Right ventricle myocardium superior (tissue), 1 donor: ENCODE data around the gene CEP85. TPM values are rescaled to one million over a fixed set of nuclear protein-coding genes. Genes with fewer than 3 reads are reported as not detected.
"Not testable (repeated sequence)": the region's sequence is repeated elsewhere in the genome, so short reads cannot be mapped to it uniquely, and the experiment has no call there.

Experiments
- ATAC-seq: fragments of 200-7000 bp; cut with Tn5 transposase; one replicate; pipeline ENCODE4 v1.9.1; 2020; ENCODE audit warnings: mild to moderate bottlenecking; ENCODE audit not compliant: poor library complexity
- DNase-seq: peaks from one replicate; pipeline ENCODE4 v3.0.0-alpha.2; 2020
- intact Hi-C: fragments of 100-400 bp; cut with DNase I; formaldehyde crosslinking; loops from one replicate; pipeline ENCODE4 v1.11.2; 2022
- total RNA-seq: library from RNA; stranded (reverse); fragmentation: NEBNext Ultra II Directional; extraction: Animal tissue kit (Norgen Biotek cat#: 25700); gene quantifications from one replicate; pipeline ENCODE4 v1.2.1, GENCODE V29; 2021
- donor health status: DM: no; HTN: yes; CAD: no; lungs with severe emphysema.

The CEP85 gene
- total RNA-seq, 1 donor from 2014 or later = 82.5 TPM

- no peak for ATAC-seq
- no peak for DNase-seq
- intact Hi-C loops = no loop called here
These were observed 63.2 kb downstream of the CEP85 start for GRCh38 chr1:26297057-26297790.

DNA sequence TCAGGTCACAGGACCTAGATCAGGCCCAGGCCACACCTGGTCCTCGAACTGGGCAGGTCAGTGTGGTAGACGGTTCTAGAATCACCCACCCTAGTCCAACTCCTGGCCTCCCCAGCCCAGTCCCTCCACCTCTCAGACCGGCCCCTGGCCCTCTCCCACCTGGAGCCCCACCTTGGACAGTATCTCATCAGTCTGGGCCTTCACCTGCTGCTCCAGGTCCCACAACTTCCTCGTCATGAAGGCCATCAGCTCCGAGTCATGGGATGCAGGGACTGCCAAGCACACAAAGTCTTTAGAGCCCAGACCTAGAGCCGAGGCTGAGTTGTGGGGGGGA lies 63.8 kb downstream of the CEP85 start:
- intact Hi-C loops = no loop called here
- no peak for ATAC-seq
- no peak for DNase-seq

DNA sequence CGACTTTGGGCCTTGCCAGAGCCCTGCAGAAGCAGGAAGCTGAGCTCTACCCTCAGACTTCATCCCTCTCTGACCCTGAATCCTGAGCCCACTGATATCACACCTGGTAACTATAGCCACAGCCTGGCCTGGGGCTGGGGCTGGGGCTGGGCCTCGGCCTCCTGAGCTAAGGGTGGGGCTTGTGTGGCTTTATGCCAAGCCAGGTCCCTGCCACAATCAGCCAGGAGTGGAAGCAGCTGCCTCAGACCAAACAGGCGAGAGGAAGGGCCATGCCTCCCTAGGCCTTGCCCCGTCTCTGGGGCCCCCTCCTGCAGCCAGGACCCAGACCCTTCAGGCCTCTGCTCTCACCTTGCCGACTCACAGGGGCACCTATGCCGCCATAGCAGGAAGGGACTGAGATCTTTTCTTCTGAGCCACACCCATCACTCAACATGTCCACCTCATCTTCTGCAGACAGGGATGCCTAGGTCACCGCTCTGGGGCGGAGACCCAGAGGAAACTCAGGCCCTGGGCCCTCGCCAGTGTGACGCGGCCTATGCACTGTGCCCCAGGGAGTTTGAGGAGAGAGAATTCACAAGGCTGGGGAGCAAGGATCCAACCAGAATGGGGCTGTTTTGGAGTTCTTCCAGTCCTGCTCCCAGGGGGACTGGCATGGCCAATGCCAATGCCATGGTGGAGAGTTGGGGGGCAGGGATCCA lies 66.7 kb downstream of the CEP85 start:
- intact Hi-C loops = no loop called here
- no peak for ATAC-seq
- no peak for DNase-seq

DNA sequence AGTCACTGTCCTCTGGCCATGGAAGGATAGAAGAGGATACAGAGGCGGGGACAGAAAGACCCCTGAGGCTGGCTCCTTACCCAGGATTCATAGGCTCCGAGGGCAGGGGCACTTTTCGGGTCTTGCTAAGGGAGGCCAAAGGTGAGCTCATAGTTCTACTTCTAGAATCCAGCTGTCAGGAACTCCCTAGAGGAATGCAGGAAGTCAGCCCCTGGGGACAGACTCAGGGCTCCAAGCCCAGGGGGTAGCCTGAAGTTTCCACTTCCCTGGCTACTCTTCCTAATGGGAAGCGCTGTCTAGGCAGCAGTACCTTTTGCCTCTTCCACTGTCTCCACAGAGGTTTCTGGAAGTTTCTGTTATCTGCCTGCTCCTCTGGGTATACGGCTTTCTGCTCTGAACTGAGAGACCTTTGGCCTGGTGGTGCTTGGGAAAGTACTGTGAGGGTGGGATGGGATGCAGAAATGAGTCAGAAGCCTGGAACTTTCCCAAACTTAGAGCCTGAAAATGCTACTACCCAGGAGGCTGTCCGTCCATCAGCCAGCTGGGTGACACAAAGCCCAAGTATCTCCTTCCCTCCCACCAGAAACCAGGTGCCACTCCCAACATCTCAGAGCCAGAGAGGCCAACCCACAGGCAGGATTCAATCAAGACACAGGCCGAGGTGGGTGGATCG lies 68.9 kb downstream of the CEP85 start:
- peak; percentile 33 for ATAC-seq
- intact Hi-C loops = no loop called here
- no peak for DNase-seq

DNA sequence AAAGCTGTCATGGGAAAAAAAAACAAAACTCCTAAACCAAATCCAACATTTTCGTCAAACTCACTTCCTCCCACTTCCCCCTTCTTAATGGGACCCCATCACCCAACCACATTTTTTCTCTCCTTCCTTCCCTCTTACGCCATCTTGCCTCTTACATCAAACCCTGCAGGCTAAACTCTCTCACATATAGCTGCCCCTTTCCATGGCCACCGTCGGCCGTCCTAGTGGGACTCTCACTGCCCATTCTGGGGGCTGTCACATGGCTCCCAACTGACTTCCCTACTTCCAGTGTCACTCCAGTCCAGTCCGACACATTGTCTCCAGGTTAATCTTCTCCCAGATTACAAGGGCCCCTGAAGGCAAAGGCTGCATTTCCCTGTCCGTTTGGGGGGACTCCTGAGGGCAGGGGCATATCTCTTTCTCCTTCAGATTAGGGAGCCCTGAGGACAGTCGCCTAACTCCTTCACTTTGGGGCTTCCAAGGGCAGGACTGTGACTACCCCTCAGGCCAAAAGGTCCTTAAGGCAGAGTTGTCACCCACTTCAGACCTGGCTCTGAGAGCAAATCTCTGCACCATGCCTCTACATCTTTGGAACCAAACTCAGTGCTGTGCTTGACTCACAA lies 71.8 kb downstream of the CEP85 start:
- intact Hi-C loops = no loop called here
- no peak for ATAC-seq
- DNase-seq = no peak

GRCh38 chr1:26306290-26307229 lies 72.6 kb downstream of the CEP85 start, which contains the start of gene UBXN11:
Gene UBXN11 (minus strand): TSS chr1:26306636. CDS start chr1:26302883, 3,753 bp downstream.
- intact Hi-C loops = no loop called here
- DNase-seq = peak; percentile 93
- ATAC-seq = peak; percentile 96

GRCh38 chr1:26307363-26307781 lies 73.4 kb downstream of the CEP85 start:
- intact Hi-C loops = no loop called here
- DNase-seq = no peak
- ATAC-seq = no peak

GRCh38 chr1:26307966-26308899 lies 74.2 kb downstream of the CEP85 start:
- ATAC-seq, intact Hi-C loops, DNase-seq: not testable (repeated sequence)

- intact Hi-C loops = no loop called here
- DNase-seq = no peak
- no peak for ATAC-seq
These were observed 80.5 kb downstream of the CEP85 start for GRCh38 chr1:26314501-26314900.

DNA sequence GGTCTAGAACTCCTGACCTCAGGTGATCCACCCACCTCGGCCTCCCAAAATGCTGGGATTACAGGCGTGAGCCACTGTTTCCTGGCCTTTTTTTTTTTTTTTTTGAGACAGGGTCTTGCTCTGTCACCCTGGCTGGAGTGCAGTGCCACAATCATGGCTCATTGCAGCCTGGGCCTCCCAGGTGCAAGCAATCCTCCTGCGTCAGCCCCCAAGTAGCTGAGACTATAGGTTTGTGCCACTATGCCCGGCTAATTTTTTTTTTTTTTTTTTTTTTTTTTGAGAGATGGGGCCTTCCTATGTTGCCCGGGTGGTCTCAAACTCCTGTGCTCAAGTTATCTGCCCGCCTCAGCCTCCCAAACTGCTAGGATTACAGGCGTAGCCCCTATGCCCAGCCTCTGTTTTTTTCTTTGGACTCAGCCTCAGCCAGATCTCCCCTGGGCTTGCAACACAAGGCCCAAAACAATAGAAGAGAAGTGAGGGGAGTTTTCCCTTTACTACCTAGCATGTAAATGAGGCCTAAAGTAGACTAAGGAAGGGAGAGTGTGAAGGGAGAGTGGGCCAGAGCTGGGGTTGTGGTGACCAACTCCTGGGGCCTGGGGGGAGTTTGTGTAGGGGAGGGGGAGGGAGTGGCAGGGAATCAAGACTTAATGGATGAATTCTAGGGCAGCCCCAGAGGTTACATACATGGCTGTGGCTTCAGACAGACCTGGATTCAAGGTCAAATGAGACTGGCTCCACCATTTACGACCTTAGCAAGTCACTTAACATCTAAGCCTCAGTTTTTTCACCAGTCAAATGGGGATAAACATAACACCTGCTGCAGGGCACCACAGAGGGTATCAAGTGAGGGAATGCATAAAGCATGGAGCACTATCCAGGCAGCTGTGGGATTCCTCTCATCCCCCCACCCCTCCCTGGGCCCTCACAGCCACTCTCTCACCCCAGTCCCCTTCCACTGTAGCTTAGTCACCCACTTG lies 82.2 kb downstream of the CEP85 start:
- intact Hi-C loops = no loop called here
- ATAC-seq (no peak), DNase-seq (no peak)

GRCh38 chr1:26317146-26317545 lies 83.1 kb downstream of the CEP85 start:
- no peak for DNase-seq
- no peak for ATAC-seq
- intact Hi-C loops = no loop called here

- DNase-seq = peak; percentile 27
- intact Hi-C loops = no loop called here
These were observed 83.8 kb downstream of the CEP85 start, which contains the start of gene CD52 for GRCh38 chr1:26317612-26318337. Gene CD52 (plus strand): TSS chr1:26317958. CDS start chr1:26318018, 60 bp downstream.

GRCh38 chr1:26318338-26319064 lies 84.5 kb downstream of the CEP85 start:
- intact Hi-C loops = no loop called here
- ATAC-seq = no peak
- DNase-seq = peak; percentile 59

More at GRCh38 chr1:26317612-26318337, 83.8 kb downstream of the CEP85 start, which contains the start of gene CD52:
- no peak for ATAC-seq

GRCh38 chr1:26320896-26321295 lies 86.9 kb downstream of the CEP85 start:
- peak; percentile 13 for ATAC-seq
- DNase-seq = peak; percentile 33
- intact Hi-C loops = loop anchor here (10.0 kb wide), 2 partner anchors 136 to 216 kb away; no protein-coding TSS in a partner anchor
